Lower leg skin (tissue), 3 donors: ENCODE data around the gene USP31.

Experiments
- POLR2A ChIP-seq, 2 donors: fragments of 450-650 bp; IDR thresholded peaks; one replicate each; pipeline ENCODE4 v1.6.1; 2016 to 2017; ENCODE audit warnings: antibody characterized with exemption in 2 of 2, mild to moderate bottlenecking in 1 of 2, moderate library complexity in 1 of 2
- TF ChIP-seq, protein P1 (sequence below), 3 donors: fragments of 450-650 bp; IDR thresholded peaks; one replicate each; pipeline ENCODE4 v1.5.1; 2016; ENCODE audit warnings: antibody characterized with exemption in 3 of 3, mild to moderate bottlenecking in 3 of 3, moderate library complexity in 2 of 3

DNA sequence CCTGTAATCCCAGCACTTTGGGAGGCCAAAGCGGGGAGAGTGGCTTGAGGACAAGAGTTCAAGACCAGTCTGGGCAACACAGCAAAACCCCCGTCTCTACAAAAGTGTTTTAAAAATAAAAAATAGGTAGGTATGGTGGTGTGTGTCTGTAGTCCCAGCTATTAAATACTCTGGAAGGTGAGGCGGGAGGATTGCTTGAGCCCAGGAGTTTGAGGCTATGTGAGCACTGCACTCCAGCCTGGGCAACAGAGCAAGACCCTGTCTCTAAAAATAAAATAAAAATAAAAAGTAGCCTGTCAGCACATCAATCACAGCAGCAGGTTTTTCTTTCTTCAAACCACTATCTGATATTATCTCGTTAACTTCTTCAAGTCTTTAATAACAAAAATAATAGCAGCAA lies 1.6 kb downstream of the USP31 start:
- TF ChIP-seq, protein P1, sequence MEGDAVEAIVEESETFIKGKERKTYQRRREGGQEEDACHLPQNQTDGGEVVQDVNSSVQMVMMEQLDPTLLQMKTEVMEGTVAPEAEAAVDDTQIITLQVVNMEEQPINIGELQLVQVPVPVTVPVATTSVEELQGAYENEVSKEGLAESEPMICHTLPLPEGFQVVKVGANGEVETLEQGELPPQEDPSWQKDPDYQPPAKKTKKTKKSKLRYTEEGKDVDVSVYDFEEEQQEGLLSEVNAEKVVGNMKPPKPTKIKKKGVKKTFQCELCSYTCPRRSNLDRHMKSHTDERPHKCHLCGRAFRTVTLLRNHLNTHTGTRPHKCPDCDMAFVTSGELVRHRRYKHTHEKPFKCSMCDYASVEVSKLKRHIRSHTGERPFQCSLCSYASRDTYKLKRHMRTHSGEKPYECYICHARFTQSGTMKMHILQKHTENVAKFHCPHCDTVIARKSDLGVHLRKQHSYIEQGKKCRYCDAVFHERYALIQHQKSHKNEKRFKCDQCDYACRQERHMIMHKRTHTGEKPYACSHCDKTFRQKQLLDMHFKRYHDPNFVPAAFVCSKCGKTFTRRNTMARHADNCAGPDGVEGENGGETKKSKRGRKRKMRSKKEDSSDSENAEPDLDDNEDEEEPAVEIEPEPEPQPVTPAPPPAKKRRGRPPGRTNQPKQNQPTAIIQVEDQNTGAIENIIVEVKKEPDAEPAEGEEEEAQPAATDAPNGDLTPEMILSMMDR (IDR thresholded peaks at IDR 0.05): no peak
- no peak for TF ChIP-seq POLR2A (IDR thresholded peaks at IDR 0.05)
